Activated CD4-positive, alpha-beta T cell treated with anti-CD3 and anti-CD28 coated beads, Interleukin-2, Interleukin-4, amounts not matched to agents 100 ng/mL and 50 ng/mL, durations not matched to agents 16 hours and 8 hours (primary cell): ENCODE data around the gene MYO5C.
"Not testable (repeated sequence)": the region's sequence is repeated elsewhere in the genome, so short reads cannot be mapped to it uniquely, and the experiment has no call there.

ENCODE experiments used
- DNase-seq: peaks from one replicate; pipeline ENCODE4 v3.0.0-alpha.2; 2020; ENCODE audit warnings: low spot score

MYO5C gene

DNA sequence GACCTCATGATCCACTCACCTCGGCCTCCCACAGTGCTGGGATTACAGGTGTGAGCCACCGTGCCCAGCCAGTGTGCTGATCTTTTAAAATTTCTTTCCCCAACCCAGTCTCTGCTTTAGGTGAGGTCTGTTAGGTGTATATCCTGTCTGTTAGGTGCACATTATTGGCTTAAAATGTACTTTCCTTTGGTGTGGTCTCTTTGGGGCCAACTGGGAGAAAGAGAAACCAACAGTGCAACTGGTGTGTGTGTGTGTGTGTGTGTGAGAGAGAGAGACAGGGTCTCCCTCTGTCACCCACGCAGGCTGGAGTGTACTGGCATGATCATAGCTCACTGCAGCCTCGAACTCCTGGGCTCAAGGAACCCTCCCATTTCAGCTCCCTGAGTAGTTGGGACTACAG, 54.1 kb downstream of the MYO5C start:
- no peak for DNase-seq

DNA sequence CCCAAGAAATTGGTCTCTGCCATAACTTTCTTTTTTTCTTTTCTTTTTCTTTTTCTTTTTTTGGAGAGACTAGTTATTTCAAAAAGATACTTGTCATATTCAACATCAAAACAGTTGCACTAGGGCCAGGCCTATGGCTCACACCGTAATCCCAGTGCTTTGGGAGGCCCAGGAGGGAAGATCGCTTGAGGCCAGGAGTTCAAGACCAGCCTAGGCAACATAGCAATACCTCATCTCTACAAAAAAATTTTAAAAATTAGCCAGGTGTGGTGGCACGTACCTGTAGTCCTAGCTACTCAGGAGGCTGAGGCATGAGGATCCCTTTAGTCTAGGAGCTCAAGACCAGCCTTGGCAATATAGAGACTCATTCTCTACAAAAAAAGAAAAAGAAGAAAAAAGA, 55.4 kb downstream of the MYO5C start:
- no peak for DNase-seq

DNA sequence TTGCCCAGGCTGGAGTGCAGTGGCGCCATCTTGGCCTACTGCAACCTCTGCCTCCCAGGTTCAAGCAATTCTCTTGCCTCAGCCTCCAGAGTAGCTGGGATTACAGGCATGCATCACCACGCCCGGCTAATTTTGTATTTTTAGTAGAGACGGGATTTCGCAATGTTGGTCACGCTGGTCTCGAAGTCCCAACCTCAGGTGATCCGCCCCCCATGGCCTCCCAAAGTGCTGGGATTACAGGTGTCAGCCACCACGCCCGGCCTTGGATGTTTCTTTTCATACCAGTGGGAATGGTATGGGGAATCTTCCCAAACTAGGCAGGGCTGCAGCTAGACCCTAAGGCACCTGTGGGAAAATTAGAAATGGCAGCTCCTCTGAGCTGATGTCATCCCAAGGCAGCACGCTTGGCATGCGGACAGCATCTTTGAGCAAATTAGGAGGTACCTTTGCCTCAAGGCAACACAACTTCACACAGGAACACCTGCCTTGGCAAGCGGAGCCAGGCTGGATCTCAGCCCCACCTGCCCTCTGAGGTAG, 56.5 kb downstream of the MYO5C start:
- not testable (repeated sequence) for DNase-seq

DNA sequence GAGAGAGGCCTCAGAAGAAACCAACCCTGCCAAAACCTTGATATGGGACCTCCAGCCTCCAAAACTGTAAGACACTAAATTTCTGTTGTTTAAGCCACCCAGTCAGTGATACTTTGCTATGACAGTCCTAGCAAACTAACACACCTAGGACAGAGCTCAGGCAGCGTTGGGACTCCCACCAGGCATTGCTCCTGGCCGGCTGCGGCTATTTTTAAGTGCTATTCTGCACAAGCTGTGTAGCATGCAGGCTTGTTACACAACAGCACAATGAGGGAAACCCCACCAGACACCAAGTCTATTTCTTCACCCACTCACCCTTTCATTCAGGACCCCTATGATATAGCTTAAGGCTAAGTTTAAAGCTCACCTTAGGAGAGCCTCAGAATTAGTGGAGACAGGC, 57.5 kb downstream of the MYO5C start:
- DNase-seq, result no peak

DNA sequence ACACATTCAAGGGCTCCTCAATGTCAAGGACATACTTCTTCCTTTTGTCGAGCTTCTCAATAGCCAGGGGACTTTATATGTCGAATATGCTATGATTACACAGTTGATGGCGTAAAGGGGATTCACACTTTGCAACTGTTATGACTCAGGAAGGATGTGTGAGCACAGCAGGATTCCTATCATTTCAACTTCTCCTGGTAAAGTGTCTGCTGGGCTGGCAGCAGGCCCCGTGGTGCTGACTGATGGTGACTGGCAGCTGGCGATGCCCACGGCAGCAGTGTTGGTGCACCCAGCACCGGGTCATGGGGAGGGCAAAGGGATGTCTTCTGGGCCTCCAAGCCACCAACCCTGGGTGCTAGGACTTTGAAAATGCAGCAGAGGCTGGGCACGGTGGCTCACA, 59.6 kb downstream of the MYO5C start:
- DNase-seq, result no peak

DNA sequence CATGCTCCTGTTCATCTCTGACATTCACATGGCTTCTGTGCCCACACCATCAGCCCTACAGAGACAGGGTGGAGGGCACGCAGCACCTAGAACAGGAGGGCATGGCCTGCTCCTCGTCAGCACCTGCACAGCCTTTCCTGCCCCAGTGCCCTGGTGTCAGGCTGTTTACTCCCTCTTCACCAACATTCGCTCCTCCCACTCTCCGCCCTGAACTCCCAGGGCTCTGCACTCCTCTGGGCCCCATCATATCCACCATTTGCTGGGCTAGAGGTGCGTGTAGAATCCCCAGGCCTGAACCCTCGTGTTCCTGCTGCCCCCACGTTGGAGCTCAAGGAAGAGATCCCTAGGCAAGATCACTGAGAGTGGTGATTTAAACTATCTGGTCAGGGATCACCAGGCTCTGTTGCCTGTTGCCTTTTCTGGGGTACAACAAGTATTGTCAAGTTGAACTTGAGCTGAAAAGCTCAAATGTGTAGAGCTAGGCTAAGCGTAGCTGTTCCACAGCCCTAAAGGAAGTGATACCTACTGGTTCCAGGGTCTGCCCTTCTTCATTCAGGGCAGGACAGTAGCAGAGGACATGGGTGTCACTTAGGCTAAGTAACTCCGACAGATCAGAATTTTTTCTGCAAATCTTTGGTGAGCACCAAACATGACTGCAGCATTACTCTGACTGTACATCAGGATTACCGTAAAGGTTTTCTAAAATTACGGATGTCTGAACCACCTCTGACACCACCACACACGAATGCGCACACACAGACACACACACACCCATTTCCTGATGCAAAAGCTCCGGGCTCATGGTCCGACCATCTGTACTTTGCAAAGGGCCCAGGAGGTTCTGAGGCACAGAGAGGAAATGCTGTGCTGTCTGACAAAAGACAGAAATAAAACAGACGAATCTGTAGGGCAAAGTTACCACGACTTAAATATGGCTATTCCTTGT, 60.7 kb downstream of the MYO5C start:
- DNase-seq, result no peak

DNA sequence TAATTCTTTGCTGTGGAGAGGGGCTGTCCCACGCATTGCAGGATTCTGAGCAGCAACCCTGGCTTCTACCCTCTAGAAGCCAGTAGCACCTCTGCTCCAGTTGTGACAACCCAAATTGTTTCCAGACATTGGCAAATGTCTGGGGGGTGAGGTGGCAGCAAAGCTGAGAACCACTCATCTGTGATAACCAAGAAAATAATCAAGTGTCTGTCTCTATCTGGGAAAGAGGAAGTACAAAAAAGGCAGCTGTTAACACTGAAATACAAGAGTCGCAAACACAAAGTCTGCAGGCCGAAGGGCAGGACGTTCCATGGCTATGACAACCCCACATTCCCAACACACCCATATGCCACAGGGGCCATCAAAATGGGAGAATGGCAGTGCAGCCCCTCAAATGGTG, 62.2 kb downstream of the MYO5C start:
- no peak for DNase-seq

DNA sequence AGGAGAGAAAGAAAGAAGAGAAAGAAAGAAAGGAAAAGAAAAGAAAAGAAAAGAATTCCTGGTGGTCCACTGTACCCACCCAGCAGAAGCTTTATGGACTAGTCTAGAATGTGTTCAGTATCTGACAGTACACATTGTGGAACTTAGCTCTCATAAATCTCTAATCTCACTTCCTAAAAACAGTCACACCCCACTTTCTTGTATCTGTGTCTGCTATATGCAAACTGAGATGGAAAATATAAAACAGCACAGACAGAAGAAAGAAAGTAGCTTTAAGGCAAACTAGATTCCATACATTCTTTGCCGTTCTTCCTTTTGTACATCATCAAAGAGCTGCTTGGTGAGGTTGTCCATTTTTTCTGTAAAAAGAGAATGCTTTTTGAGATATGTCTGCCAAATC, 63.3 kb downstream of the MYO5C start:
- DNase-seq, result no peak

DNA sequence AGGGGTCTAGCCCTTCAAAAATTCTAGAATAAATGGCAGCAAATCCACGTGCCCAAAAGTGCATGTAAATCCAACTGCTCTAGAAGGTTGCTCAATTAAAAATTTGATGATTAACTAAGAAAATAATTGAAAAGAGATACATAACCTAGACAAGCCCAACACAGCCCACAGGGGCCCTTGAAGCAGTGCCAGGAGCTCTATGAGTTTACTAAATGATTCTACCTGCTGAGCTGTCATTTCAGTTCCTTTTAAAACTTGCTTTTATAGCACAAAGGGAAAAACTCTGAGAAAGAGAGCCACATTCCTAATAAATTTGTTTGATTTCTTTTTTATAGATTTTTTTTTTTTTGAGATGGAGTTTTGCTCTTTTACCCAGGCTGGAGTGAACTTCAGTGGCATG, 65.5 kb downstream of the MYO5C start:
- no peak for DNase-seq

DNA sequence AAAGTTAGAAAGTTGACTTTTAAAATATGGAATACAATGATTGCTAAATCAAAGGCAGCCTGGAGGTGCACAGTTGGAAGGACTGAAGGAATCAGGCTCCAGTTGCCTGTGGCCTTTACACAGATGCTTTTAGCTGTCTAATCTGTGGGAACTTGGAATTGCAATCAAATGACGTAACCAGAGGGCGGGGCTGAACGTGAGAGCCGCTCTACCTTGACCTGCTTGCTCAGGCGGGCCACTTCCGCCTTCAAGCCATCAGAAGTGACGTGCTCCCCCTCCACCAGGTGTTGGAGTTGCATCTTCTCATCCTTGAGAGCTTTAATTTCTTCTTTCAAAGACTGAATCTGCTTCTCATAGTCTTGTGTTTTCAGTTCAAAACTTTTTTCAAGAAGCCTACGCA, 66.7 kb downstream of the MYO5C start:
- no peak for DNase-seq

DNA sequence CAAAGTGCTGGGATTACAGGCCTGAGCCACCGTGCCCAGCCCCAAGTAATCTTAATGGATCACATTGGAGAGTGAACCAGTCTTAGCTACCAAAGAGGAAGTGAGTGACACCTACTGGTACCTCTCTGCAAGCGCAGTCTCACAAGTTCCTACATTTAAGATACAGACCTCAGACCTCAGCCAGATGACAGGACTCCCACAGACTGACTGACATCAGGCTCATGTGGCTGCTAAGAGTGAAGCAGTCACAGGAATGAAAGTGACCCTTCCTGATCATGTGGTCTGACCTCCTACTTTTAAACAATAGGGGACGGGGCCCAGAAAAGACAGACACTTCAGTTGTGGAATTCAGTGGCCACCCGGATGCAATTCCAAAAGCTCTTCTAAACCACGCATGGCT, 68.1 kb downstream of the MYO5C start:
- peak; percentile 81 for DNase-seq

DNA sequence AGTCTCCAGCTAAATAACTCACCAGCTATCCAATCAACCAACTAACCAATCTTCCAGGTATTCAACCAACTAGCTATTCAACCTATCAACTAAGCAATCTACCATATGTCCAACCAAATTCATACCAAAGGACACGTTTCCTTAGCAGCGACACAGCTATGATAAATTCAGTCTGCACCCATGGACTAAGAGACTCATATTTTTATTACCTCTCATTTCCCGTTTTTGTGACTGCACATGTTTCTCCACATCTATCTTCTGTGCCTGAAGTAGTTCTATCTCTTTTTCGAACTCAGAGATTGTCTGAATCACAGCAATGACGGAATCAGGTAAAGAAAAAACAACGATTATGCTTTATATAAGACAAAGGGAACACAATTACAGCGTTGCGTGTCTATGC, 70.4 kb downstream of the MYO5C start:
- no peak for DNase-seq

DNA sequence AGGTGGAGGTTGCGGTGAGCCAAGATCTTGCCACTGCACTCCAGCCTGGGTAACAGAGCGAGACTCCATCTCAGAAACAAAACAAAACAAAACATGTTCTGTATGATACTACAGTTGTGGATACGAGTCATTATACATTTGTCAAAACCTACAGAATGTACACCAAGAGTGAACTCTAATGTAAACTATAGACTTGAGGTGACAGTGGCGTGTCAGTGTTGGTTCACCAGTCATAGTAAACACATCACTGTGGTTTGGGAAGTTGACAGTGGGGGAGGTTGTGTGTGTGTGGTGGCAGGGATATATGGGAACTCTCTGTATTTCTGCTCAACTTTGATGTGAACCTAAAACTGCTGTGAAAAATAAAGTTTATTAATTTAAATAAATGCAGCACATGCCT, 71.4 kb downstream of the MYO5C start:
- DNase-seq, result peak; percentile 19

DNA sequence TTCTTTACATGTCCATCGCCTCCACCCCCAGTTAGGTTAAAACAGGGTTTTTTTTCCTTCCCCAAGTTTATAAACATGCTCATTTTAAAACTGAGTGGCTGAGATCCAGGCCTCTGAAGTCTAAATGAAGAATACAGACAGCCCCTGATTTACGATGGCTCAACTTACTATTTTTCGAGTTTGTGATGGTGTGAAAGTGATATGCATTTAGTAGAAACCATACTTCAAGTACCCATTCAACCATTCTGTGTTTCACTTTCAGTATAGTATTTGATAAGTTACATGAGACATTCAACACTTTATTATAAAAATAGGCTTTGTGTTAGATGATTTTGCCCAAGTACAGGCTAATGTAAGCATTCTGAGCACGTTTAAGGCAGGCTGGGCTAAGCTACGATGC, 73.9 kb downstream of the MYO5C start:
- DNase-seq, result peak; percentile 22

DNA sequence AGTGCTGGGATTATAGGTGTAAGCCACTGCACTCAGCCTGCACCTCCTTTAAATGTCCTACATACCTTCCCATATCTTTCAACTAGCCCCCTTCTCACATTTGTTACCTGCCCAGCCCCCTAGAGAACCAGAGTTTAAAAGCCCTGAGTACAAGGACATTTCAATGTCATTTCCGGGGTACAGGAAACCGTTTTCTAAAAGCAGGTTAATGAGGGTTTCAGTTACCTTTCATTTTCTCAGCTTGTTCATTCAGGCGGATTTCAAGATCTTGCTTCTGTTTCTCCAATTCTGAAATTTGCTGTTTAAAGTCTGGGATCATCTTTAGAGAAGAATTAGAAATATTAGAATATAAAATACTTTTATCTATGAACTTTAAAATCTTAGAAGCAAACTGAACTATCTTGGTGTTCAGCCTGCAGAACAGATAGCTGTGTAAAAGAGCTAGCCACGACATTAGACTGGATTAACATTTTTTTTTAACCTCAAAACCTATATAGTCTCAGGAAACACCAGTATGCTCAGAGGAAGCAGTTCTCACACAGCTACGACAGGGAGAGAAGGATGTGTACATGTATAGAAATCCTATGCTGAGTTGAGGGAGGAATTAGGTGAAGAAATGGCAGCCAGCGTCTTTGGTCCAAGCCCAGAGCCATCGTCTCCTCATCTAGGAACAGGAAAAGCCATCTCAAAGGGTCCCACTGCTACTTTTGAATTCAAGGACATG, 74.5 kb downstream of the MYO5C start:
- peak; percentile 19 for DNase-seq

DNA sequence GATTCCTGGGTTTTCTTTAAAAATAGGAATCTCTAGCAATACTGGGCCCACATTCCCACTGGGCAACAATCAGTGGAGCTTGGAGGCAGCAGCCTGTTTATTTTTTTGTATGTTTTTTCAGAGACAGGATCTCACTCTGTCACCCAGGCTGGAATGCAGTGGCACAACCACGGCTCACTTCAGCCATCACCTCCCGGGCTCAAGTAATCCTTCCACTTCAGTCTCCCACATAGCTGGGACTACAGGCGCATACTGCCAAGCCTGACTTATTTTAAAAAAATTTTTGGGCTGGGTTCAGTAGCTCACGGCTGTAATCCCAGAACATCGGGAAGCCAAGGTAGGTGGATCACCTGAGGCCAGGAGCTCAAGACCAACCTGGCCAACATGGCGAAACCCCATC, 75.4 kb downstream of the MYO5C start:
- DNase-seq, result no peak

DNA sequence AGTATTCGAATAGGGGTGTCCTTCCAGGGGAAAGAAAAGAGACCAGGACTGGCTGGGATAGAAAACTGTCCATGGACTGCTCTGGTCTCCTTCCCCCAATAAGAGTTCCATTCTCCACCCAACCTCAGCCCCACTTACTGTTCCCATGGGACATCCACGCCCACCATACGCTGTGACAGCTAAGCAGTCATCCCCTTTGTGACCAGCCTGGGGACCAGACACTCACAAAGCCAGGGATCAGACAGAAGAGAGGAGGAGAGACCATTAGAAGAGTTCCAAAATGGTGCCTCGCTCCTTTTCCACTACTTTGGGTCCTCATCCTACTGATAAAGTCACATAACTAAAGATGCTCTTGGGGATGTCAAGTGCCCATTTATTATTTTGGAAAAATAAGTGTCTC, 76.8 kb downstream of the MYO5C start:
- DNase-seq, result no peak

DNA sequence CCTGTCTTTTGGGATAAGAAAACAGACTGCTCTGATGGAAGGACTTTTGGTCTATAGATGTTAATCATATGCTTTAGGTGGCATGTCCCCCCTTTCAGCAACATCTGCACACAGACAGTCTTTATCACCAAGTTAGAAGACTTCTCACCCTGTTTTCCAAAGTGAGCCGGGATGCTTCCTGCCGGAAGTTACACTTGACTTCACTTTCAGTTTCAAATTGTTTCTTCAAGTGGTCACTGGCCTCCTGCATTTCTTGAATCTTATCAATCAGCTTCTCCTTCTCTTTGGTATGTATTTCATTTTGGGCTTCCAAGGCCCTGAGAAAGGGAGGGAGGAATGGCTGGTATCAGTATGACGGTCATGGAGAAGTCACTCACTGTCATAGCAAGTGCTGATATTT, 77.2 kb downstream of the MYO5C start:
- no peak for DNase-seq

DNA sequence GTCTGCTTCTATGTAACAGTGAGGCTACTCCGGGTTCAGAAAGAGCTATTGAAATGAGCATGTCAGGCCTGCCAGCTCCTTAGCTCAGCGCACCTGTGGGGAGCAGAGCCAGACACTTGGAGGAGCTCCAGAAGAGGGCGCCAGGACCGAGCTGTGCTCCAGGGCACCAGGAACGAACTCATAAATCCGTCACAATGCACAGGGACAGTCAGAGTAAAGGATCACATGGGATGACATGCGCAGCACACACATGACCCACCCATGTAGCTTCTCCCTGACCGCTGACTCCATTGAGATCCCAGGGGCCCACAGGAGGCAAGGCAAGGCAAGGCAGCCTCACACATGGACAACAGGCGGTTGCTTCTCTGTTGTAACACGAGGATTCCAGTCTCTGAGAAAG, 78.4 kb downstream of the MYO5C start:
- DNase-seq, result peak; percentile 22

DNA sequence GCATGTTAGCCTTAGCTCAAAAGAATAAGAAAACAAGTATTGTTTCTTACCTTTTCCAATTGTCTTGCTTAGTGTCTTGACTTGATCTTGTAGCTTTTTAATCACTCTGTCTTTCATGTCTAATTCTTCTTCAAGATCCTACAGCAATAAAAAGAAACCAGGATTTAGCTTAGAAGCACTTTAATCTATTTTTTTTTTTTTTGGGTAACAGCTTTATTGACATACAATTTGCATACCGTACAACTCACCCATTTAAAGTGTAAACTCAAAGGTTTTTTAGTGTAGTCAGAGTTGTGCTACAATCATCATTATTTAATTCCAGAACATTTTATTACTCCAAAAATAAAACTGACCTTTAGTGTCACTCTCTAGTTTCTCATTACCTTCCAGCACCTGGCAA, 81.1 kb downstream of the MYO5C start:
- no peak for DNase-seq

DNA sequence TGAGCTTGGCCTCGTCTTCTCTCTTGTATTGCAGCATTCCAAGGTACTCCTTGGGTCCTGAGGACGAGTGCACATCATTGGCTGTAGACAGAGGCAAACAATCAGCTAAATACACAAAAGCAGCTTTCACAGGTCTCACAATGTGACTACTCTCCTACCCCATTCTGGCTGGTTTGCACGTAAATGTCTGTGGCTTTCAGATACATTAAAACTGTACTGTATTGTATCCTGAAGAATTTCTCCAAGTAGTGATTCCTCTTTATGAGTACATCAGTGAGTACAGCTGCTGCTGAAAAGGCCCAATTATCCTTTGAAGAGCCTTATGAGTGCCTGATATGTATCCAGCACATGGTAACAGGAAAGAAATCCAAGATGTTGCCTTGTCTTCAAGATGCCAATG, 82.4 kb downstream of the MYO5C start:
- no peak for DNase-seq

DNA sequence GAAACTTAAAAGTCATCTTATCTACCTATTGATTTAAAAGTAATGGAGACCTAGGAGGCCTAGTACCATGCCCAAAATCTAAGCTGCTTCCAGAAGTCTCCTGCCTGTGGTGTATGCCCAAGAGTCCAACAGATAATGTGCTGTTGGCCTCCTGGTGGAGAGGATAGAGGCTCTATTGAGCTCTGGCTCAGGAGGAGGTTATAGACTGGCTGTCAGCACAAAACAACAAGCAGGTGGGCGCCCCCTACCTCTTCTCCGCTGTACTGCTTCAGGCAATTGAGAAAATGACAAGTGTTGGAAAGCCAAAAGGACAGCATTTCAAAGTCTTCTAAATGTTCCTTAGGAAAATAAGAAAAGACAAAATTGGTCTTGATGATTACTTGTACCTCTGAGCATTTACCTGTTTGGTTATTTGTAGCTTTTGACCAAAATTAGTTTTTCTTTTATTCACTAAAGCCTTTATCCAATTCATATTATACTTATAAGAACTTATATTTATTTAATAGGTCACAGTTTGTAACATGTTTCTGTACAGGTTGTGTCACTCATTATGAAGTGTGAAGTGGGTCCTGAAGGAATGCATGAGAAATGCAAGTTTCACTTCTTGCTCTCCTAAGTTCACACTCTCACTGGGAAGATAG, 87.2 kb downstream of the MYO5C start:
- peak; percentile 73 for DNase-seq

DNA sequence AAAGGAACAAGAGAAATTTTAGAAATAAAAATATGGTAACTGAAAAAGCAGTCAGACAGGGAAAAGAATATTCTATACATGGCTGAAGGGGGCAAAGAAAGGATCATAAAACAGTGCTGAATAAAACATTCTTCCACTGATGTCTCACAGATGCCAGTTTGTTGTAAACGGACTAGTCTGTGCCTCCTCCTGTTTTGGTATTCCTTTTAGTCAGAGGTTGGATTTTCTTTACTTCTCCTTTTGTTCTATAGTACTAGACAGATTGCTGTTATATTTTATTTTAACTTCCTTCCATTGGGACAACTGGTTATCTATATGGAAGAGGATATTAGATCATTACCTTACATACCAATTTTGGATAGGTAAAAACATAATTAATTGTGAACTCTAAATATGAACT, 88.4 kb downstream of the MYO5C start:
- no peak for DNase-seq
